HG03064 (cell line): ENCODE measurements around the gene PRKG2.

Experiments used
- ATAC-seq: cut with Tn5 transposase; IDR thresholded peaks from one replicate; pipeline ENCODE4 v1.9.1; 2021; ENCODE audit warnings: low read depth; ENCODE audit not compliant: unreplicated experiment

Gene PRKG2

DNA sequence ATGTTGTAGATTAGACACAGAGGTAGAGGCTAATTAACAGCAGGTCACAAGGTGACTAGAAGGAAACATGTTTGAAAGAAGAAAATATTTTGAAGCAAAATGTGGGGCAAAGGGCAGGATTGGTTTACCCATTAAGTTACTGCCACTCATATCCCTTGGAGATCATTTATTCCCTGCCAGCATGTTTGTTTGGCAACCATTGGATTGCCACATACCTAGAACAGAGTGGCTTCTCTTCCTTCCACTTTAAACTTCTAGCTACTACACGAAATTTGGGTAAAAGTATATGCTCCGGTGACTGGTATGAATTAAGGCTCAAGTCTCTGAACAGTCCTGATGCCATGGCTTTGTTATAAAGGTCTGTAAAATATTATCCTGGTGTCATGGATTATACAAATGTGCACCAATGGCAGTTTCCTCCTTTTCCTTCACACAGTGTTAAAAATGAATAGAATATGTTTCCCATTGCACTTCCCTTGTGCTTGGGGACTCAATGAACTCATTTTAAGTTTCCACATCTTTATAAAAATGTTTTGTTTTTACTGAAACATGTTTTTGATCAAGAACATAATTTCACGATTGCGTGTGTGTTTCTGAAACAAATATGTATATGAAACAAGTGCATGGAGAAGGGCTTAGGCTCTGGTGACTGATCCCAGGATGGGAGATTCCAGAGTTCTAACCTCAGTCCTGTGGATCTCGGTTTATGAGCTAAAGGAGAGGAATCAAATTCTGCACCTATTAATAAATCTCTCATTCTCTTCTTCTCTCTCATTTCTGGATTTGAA lies 172.2 kb downstream of the PRKG2 start:
- no peak for ATAC-seq

DNA sequence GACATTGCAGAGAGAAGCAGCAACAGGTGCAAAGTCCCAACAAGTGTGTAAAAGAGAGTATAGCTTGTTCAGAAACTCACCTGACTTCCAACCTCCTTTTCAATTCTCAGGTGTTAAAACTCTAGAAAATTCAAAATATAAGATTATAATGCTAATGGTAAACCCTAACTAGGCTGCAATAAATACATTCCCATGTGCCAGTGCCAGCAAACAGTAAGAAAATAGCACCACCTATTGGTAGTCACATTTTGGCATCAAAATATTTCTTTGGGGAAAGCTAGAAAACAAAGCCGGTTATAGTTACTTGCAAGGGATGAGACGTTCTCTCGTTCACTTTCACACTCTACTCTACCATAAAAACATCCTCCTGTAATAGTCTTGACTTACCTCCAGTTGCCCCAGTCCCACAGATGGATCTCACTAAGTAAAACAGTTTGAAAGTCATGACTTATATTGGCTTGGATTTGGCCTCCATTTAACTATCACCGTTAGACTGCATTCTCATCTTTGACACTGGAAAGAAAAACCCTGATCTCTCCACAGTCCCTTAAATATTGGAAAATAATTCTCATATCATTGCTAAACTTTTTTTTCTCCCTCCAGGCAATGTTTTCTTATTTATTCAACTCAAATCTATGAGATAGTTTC lies 174.9 kb downstream of the PRKG2 start:
- no peak for ATAC-seq

DNA sequence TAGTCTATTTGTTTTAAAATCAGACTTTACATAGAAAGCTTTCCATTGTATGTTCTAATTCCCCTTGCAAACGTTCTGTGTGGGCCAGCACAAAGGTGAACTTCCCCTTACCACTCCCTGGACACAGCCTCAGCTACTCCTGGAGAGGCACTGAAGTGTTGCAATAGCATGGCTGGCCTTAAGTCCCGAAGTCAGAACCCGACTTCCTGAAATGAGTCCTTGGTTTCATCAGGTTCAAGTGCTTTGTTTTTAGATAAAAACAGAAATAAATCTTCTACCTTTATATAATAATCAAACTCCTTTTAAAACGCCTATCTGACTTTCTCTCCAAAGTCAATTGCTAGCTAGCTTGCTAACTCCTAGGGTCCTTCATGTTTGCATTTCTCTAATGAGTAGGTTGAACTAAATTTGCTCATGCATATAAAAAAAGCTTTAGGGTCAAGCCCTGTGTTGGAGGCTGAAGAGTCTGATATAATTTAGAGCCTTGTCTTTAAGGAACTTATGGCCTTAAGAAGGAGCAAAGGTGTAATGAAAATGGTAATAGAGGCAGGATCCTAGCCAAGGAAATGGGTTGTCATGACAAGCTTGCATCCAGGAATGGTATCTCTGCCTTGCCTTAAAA lies 175.6 kb downstream of the PRKG2 start:
- no peak for ATAC-seq

GRCh38 chr4:81038636-81039350 lies 176.2 kb downstream of the PRKG2 start:
- ATAC-seq = no peak
